Body of pancreas (tissue), 4 donors: ENCODE data around the gene SIGLEC1. TPM values are rescaled to one million over a fixed set of nuclear protein-coding genes. Genes with fewer than 3 reads are reported as not detected.

Source experiments
- ATAC-seq: fragments of 150-250 bp; one replicate; pipeline ENCODE4 v1.9.1; 2016
- DNase-seq, 4 donors: peaks; one replicate each; pipeline ENCODE4 v3.0.0-alpha.2; 2019
- H3K27ac ChIP-seq, 4 donors: fragments of 200-600 bp; sonication (generic); 1 replicate in 3 of 4; 2 replicates in 1 of 4; pipeline versions ENCODE4 v1.5.1 to v1.6.1; 2016 to 2019; ENCODE audit warnings: mild to moderate bottlenecking in 1 of 4, mixed read lengths in 1 of 4, moderate library complexity in 1 of 4
- H3K27me3 ChIP-seq, 2 donors: fragments of 200-600 bp; sonication (generic); one replicate each; pipeline ENCODE4 v1.6.0; 2016; ENCODE audit warnings: mild to moderate bottlenecking in 1 of 2
- H3K36me3 ChIP-seq, 2 donors: fragments of 200-600 bp; sonication (generic); replicated peaks in 1 of 2; 2 replicates each; pipeline ENCODE4 v1.5.1; 2016; ENCODE audit warnings: low read depth in 2 of 2; ENCODE audit not compliant: insufficient read depth in 1 of 2
- H3K4me1 ChIP-seq: fragments of 200-600 bp; sonication (generic); one replicate; pipeline ENCODE4 v1.6.0; 2016
- H3K4me3 ChIP-seq, 2 donors: fragments of 200-600 bp; sonication (generic); 1 replicate in 1 of 2; 2 replicates in 1 of 2; pipeline ENCODE4 v1.5.1; 2016 to 2019
- H3K9me3 ChIP-seq, 3 donors: fragments of 200-600 bp; sonication (generic); 1 replicate in 2 of 3; 2 replicates in 1 of 3; pipeline ENCODE4 v1.5.1; 2016
- POLR2A ChIP-seq, 3 donors: fragments of 450-650 bp; IDR thresholded peaks; one replicate each; pipeline ENCODE4 v1.6.1; 2016; ENCODE audit warnings: antibody characterized with exemption in 3 of 3, mild to moderate bottlenecking in 2 of 3
- WGBS, 2 donors: methylation state at CpG; one replicate each; pipeline ENCODE4 v1.1.5; 2017; 5-methylcytosine and 5-hydroxymethylcytosine counted together
- intact Hi-C: fragments of 100-400 bp; cut with DNase I; formaldehyde crosslinking; loops from one replicate; pipeline ENCODE4 v1.15.1; 2023
- total RNA-seq, 2 donors: library from RNA; depleted of rRNA; stranded (reverse); fragments of >200 nt; gene quantifications; one replicate each; pipeline ENCODE4 v1.1.0, GENCODE V29; 2016
- TF ChIP-seq, protein P1 (sequence below), 7 experiments: fragments of 450-650 bp in 4 of 7; fragments of 200-600 bp in 3 of 7; sonication (generic) in 3 of 7; IDR thresholded peaks; one replicate each; pipeline ENCODE4 v1.5.1; 2016 to 2019; ENCODE audit warnings: antibody characterized with exemption in 7 of 7

Gene SIGLEC1
- total RNA-seq, 2 donors from 2014 or later, result 2.1 to 5.9 TPM

DNA sequence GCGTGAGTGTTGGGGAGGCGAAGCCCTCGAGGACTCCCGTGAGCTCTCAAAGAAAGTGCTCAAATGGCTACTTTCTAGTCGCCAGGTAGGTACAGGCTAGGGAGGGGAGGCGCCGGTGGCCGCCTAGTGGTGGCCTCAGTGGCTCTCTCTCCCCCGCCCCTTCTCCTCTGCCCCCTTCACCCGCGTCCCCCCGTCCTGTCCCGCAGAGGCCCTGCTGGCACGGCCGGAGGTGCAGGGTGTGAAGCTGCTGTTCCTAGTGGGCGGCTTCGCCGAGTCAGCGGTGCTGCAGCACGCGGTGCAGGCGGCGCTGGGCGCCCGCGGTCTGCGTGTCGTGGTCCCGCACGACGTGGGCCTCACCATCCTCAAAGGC is 38.9 kb upstream of the SIGLEC1 start:
- WGBS, 2 donors, result 46 to 66% methylated on average over 4 to 20 of the region's 31 CpGs
- no peak for DNase-seq

DNA sequence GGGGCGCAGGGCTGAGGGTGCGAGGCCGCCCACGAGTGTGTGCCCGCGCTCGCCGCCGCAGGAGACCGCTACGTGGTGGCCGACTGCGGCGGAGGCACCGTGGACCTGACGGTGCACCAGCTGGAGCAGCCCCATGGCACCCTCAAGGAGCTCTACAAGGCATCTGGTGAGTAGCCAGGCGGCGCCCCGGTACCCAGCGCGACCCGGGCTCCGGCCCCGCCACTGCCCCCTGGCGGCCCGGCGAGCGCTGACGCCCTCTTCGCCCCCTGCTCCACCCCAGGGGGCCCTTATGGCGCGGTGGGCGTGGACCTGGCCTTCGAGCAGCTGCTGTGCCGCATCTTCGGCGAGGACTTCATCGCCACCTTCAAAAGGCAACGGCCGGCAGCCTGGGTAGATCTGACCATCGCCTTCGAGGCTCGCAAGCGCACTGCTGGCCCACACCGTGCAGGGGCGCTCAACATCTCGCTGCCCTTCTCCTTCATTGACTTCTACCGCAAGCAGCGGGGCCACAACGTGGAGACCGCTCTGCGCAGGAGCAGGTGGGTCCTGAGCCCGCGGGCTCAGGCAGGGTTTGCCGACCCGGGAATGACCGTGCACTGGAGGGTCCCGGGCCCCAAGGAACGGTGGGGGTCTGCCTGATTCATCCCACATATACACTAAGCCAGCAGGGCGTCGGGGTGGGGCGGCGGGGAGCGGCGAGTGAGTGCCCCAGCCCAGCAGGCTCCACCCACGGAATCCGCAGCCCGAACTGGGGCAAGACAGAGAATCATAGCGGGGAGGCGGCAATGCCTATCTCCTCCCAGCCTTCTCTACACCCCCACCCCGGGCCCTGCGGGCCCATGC is 37.5 kb upstream of the SIGLEC1 start:
- TF ChIP-seq, protein P1, sequence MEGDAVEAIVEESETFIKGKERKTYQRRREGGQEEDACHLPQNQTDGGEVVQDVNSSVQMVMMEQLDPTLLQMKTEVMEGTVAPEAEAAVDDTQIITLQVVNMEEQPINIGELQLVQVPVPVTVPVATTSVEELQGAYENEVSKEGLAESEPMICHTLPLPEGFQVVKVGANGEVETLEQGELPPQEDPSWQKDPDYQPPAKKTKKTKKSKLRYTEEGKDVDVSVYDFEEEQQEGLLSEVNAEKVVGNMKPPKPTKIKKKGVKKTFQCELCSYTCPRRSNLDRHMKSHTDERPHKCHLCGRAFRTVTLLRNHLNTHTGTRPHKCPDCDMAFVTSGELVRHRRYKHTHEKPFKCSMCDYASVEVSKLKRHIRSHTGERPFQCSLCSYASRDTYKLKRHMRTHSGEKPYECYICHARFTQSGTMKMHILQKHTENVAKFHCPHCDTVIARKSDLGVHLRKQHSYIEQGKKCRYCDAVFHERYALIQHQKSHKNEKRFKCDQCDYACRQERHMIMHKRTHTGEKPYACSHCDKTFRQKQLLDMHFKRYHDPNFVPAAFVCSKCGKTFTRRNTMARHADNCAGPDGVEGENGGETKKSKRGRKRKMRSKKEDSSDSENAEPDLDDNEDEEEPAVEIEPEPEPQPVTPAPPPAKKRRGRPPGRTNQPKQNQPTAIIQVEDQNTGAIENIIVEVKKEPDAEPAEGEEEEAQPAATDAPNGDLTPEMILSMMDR (IDR thresholded peaks at IDR 0.05), result peak; percentile 58 to 83 (median 76)
- TF ChIP-seq POLR2A (IDR thresholded peaks at IDR 0.05), result no peak
- Histone ChIP-seq H3K27me3 (peaks cover 0 to 13% of the 10 kb centered on the region in 2 donors), H3K4me3 (no peak overlapping the region), H3K36me3 (no peaks in the 10 kb centered on the region), H3K9me3 (no peaks in the 10 kb centered on the region), H3K27ac (no peak overlapping the region), H3K4me1 (peaks cover 40% of the 10 kb centered on the region)
- 23 to 37% methylated on average over 7 to 48 of the region's 72 CpGs for WGBS, 2 donors
- DNase-seq (peak in 3 of 4 donors; percentile 55 to 75 (median 58)), ATAC-seq (peak; percentile 45)
- intact Hi-C loops, result no loop called here

More for the DNA sequence above, 38.9 kb upstream of the SIGLEC1 start:
- Histone ChIP-seq H3K27ac (no peak overlapping the region), H3K4me1 (peaks cover 32% of the 10 kb centered on the region), H3K36me3 (no peaks in the 10 kb centered on the region), H3K27me3 (peaks cover 0 to 13% of the 10 kb centered on the region in 2 donors), H3K4me3 (no peak overlapping the region), H3K9me3 (no peaks in the 10 kb centered on the region)
- no peak for ATAC-seq
- intact Hi-C loops, result no loop called here
- TF ChIP-seq POLR2A (IDR thresholded peaks at IDR 0.05), result no peak
- TF ChIP-seq, protein P1 (IDR thresholded peaks at IDR 0.05), result no peak

DNA sequence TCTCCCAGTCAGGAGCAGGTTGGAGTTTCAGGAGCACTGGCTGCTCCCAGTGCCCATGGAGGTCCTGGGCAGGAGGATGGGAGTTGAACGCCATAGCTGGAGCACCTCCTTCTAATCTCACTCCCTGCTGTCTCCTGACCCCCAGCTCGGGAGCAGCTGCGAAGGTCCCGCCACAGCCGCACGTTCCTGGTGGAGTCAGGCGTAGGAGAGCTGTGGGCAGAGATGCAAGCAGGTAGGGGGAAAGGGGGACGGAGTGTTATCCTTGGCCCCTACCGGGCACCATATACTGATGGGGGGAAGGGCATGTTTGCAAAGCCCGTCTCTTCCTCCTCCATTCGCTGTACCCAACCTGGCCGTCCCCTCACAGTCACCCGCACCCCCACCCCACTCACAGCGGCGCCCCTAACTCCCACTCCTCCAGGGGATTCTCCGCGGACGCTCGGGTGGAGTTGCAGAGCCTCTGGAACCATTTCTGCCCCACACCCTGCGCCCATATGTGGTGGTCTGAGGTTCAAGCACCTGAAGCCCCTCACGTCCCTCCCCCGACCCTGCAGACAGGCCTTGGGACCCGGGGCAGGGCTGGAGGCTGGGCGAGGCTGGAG is 36.8 kb upstream of the SIGLEC1 start:
- no peak for DNase-seq
- no peak for TF ChIP-seq POLR2A (IDR thresholded peaks at IDR 0.05)
- TF ChIP-seq, protein P1 (IDR thresholded peaks at IDR 0.05), result no peak
- Histone ChIP-seq H3K9me3 (no peaks in the 10 kb centered on the region), H3K4me1 (peaks cover 43% of the 10 kb centered on the region), H3K27me3 (peaks cover 0 to 13% of the 10 kb centered on the region in 2 donors), H3K36me3 (no peaks in the 10 kb centered on the region), H3K27ac (no peak overlapping the region), H3K4me3 (no peak overlapping the region)
- 52 to 67% methylated on average over 18 to 24 of the region's 24 CpGs for WGBS, 2 donors
- no peak for ATAC-seq
- intact Hi-C loops, result no loop called here

DNA sequence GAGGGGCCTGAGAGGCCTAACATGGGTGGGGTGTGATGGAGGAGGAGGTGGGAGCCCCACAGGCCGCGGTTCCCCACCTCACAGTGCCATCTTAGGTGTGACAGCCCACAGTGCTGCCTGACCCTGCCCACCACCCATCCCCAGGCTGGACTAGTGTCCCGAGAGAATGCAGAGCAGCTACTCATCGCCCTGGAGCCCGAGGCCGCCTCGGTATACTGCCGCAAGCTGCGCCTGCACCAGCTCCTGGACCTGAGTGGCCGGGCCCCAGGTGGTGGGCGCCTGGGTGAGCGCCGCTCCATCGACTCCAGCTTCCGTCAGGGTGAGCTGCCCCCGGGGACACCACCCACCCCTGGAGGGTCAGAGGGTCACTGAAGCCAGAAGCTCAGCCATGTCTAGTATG is 35.7 kb upstream of the SIGLEC1 start:
- no peak for DNase-seq
- H3K36me3 ChIP-seq, result no peaks in the 10 kb centered on the region
- H3K27me3 ChIP-seq, result peaks cover 0 to 13% of the 10 kb centered on the region in 2 donors
- ATAC-seq, result no peak
- intact Hi-C loops, result no loop called here
- no peak overlapping the region for H3K4me3 ChIP-seq
- H3K9me3 ChIP-seq, result no peaks in the 10 kb centered on the region
- 90% methylated on average over 16 of the region's 16 CpGs; no CpG with 5 or more reads in 1 of the 2 donors for WGBS, 2 donors
- no peak for TF ChIP-seq POLR2A (IDR thresholded peaks at IDR 0.05)
- TF ChIP-seq, protein P1 (IDR thresholded peaks at IDR 0.05), result no peak
- peaks cover 43% of the 10 kb centered on the region for H3K4me1 ChIP-seq
- no peak overlapping the region for H3K27ac ChIP-seq
